Testis (tissue), 3 donors: Measurements from ENCODE around the gene SYT11. TPM values are rescaled to one million over a fixed set of nuclear protein-coding genes. Genes with fewer than 3 reads are reported as not detected.

Experiments used
- DNase-seq: peaks from one replicate; pipeline ENCODE4 v3.0.0-alpha.2; 2019
- H3K27ac ChIP-seq, 2 donors: fragments of 200-600 bp; sonication (generic); one replicate each; pipeline ENCODE4 v1.5.1; 2019
- H3K27me3 ChIP-seq: fragments of 200-600 bp; sonication (generic); one replicate; pipeline ENCODE4 v1.5.1; 2019
- H3K36me3 ChIP-seq: fragments of 200-600 bp; sonication (generic); one replicate; pipeline ENCODE4 v1.5.1; 2017; ENCODE audit warnings: low read depth; ENCODE audit errors: missing control alignments
- H3K4me1 ChIP-seq: fragments of 200-600 bp; sonication (generic); one replicate; pipeline ENCODE4 v1.5.1; 2019
- H3K4me3 ChIP-seq, 2 donors: fragments of 200-600 bp; sonication (generic); one replicate each; pipeline ENCODE4 v1.5.1; 2017 to 2019
- H3K9me3 ChIP-seq: fragments of 200-600 bp; sonication (generic); one replicate; pipeline ENCODE4 v1.5.1; 2017
- CTCF ChIP-seq, 3 experiments: fragments of 450-650 bp in 2 of 3; fragments of 200-600 bp in 1 of 3; sonication (generic) in 1 of 3; IDR thresholded peaks; one replicate each; pipeline ENCODE4 v1.5.1; 2016 to 2019; ENCODE audit warnings: antibody characterized with exemption in 3 of 3, mild to moderate bottlenecking in 2 of 3, moderate library complexity in 1 of 3
- POLR2A ChIP-seq: fragments of 450-650 bp; IDR thresholded peaks from one replicate; pipeline ENCODE4 v1.6.1; 2017; ENCODE audit warnings: antibody characterized with exemption, mild to moderate bottlenecking, moderate library complexity
- WGBS, 2 donors: methylation state at CpG; one replicate each; pipeline ENCODE4 v1.1.5; 2018; 5-methylcytosine and 5-hydroxymethylcytosine counted together
- intact Hi-C: fragments of 100-400 bp; cut with DNase I; formaldehyde crosslinking; loops from one replicate; pipeline ENCODE4 v1.15.1; 2023; ENCODE audit warnings: low total_unique reads
- polyA plus RNA-seq: library from polyadenylated mRNA; stranded (reverse); fragments of 350-450 nt; fragmentation: Illumina TruSeq; extraction: RNeasy Lipid Tissue Mini Kit (QIAGEN cat#74804); gene quantifications from one replicate; pipeline ENCODE4 v1.2.3, GENCODE V29; 2014; ENCODE audit warnings: low read depth, low replicate concordance; ENCODE audit not compliant: insufficient read depth
- total RNA-seq, 2 donors: library from RNA; depleted of rRNA; stranded (reverse); fragments of >200 nt; gene quantifications; one replicate each; pipeline ENCODE4 v1.2.3, GENCODE V29; 2016

SYT11 gene
- total and polyA plus RNA-seq, 3 donors from 2014 or later, result 17.9 to 23.4 (median 19.7) TPM

GRCh38 chr1:155856257-155856974 is 3.0 kb upstream of the SYT11 start:
- Histone ChIP-seq H3K4me3 (peak overlapping the region; percentile 71 to 74), H3K27me3 (no peaks in the 10 kb centered on the region), H3K4me1 (peaks cover 19% of the 10 kb centered on the region), H3K27ac (peak overlapping the region; percentile 28 to 83), H3K36me3 (no peaks in the 10 kb centered on the region), H3K9me3 (no peaks in the 10 kb centered on the region)
- TF ChIP-seq CTCF (IDR thresholded peaks at IDR 0.05), result no peak
- TF ChIP-seq POLR2A, result no peak
- 32 to 37% methylated on average over 20 of the region's 20 CpGs for WGBS, 2 donors
- intact Hi-C loops, result no loop called here
- DNase-seq, result no peak

GRCh38 chr1:155856975-155857930 is 2.1 kb upstream of the SYT11 start, which contains the start of gene GON4L:
Gene GON4L, minus strand, starts transcription at chr1:155857214. Its CDS starts 3,434 bp downstream, at chr1:155853780.
- Histone ChIP-seq H3K27me3 (no peaks in the 10 kb centered on the region), H3K4me3 (peak within 1 kb of the TSS; percentile 71 to 74), H3K27ac (peak within 1 kb of the TSS; percentile 28 to 83), H3K4me1 (peaks cover 19% of the 10 kb centered on the region), H3K36me3 (no peaks in the 10 kb centered on the region), H3K9me3 (no peaks in the 10 kb centered on the region)
- DNase-seq, result peak; percentile 95
- 14 to 16% methylated on average over 44 to 46 of the region's 46 CpGs for WGBS, 2 donors
- TF ChIP-seq POLR2A, result no peak
- TF ChIP-seq CTCF (IDR thresholded peaks at IDR 0.05), result no peak
- intact Hi-C loops, result no loop called here

- TF ChIP-seq POLR2A, result no peak
- TF ChIP-seq CTCF (IDR thresholded peaks at IDR 0.05), result no peak
- Histone ChIP-seq H3K4me1 (peaks cover 19% of the 10 kb centered on the region), H3K27me3 (no peaks in the 10 kb centered on the region), H3K9me3 (no peaks in the 10 kb centered on the region), H3K27ac (peak overlapping the region; percentile 88 to 96), H3K36me3 (no peaks in the 10 kb centered on the region), H3K4me3 (peak overlapping the region; percentile 51 to 59)
- intact Hi-C loops, result no loop called here
- no peak for DNase-seq
- 38 to 43% methylated on average over 12 of the region's 12 CpGs for WGBS, 2 donors
Observed at GRCh38 chr1:155858800-155859233, 550 bp upstream of the SYT11 start.

GRCh38 chr1:155859881-155860871 is 809 bp downstream of the SYT11 start:
- Histone ChIP-seq H3K27ac (peak overlapping the region; percentile 88 to 96), H3K27me3 (no peaks in the 10 kb centered on the region), H3K36me3 (no peaks in the 10 kb centered on the region), H3K9me3 (no peaks in the 10 kb centered on the region), H3K4me1 (peaks cover 19% of the 10 kb centered on the region), H3K4me3 (peak overlapping the region; percentile 51 to 59)
- intact Hi-C loops, result no loop called here
- TF ChIP-seq POLR2A (no peak), CTCF (IDR thresholded peaks at IDR 0.05) (no peak)
- WGBS, 2 donors, result 0 to 1% methylated on average over 22 to 34 of the region's 35 CpGs
- DNase-seq, result peak; percentile 86
